HG03378 (cell line): Measurements from ENCODE around the gene STX4.

Experiments used
- ATAC-seq: cut with Tn5 transposase; IDR thresholded peaks from one replicate; pipeline ENCODE4 v1.9.1; 2021; ENCODE audit warnings: mild to moderate bottlenecking, moderate library complexity; ENCODE audit not compliant: unreplicated experiment

STX4 gene

GRCh38 chr16:31061813-31062440 is 28.6 kb downstream of the STX4 start:
- no peak for ATAC-seq

- no peak for ATAC-seq
Observed at GRCh38 chr16:31063495-31063842, 30.1 kb downstream of the STX4 start.

- no peak for ATAC-seq
Observed at GRCh38 chr16:31063843-31064611, 30.7 kb downstream of the STX4 start.

GRCh38 chr16:31064882-31065461 is 31.6 kb downstream of the STX4 start:
- no peak for ATAC-seq

- no peak for ATAC-seq
Observed at GRCh38 chr16:31067342-31067741, 34.0 kb downstream of the STX4 start.

- ATAC-seq = no peak
Observed at GRCh38 chr16:31071861-31072260, 38.5 kb downstream of the STX4 start.

GRCh38 chr16:31072540-31073141 is 39.3 kb downstream of the STX4 start:
- no peak for ATAC-seq

GRCh38 chr16:31073142-31073969 is 40.0 kb downstream of the STX4 start:
- peak; percentile 52 for ATAC-seq

GRCh38 chr16:31073970-31074813 is 40.8 kb downstream of the STX4 start, which contains the start of the genes ZNF646 and ZNF668:
Gene ZNF646, plus strand, starts transcription at chr16:31074422. Its CDS starts 1,903 bp downstream, at chr16:31076325.
Gene ZNF668, minus strand, starts transcription at chr16:31074240. Its CDS starts 9,781 bp downstream, at chr16:31064459.
- peak; percentile 57 for ATAC-seq

GRCh38 chr16:31074814-31075183 is 41.4 kb downstream of the STX4 start:
- no peak for ATAC-seq

- ATAC-seq = no peak
Observed at GRCh38 chr16:31076319-31076718, 43.0 kb downstream of the STX4 start.

GRCh38 chr16:31077024-31077423 is 43.7 kb downstream of the STX4 start:
- no peak for ATAC-seq

GRCh38 chr16:31077592-31078396 is 44.4 kb downstream of the STX4 start:
- ATAC-seq = no peak

- no peak for ATAC-seq
Observed at GRCh38 chr16:31078597-31079341, 45.4 kb downstream of the STX4 start.

- ATAC-seq = no peak
Observed at GRCh38 chr16:31079342-31079944, 46.1 kb downstream of the STX4 start.

- no peak for ATAC-seq
Observed at GRCh38 chr16:31080035-31080629, 46.8 kb downstream of the STX4 start.

- no peak for ATAC-seq
Observed at GRCh38 chr16:31080756-31081419, 47.5 kb downstream of the STX4 start.
